Stimulated activated CD8-positive, alpha-beta memory T cell treated with anti-CD3 and anti-CD28 coated beads, Interleukin-15, amount 100 ng/mL, for 1 hour (primary cell): ENCODE data around the gene SLX4IP.

Experiments
- DNase-seq: peaks from one replicate; pipeline ENCODE4 v3.0.0-alpha.2; 2020; ENCODE audit warnings: low read depth

The SLX4IP gene

GRCh38 chr20:10497791-10498190, 62.7 kb downstream of the SLX4IP start:
- no peak for DNase-seq

- no peak for DNase-seq
Measured at GRCh38 chr20:10498200-10498599, 63.1 kb downstream of the SLX4IP start.

- DNase-seq, result no peak
Measured at GRCh38 chr20:10501402-10501801, 66.3 kb downstream of the SLX4IP start.

- no peak for DNase-seq
Measured at GRCh38 chr20:10502098-10502526, 67.0 kb downstream of the SLX4IP start.

- no peak for DNase-seq
Measured at GRCh38 chr20:10504608-10504993, 69.5 kb downstream of the SLX4IP start.

GRCh38 chr20:10504994-10505730, 70.1 kb downstream of the SLX4IP start:
- DNase-seq, result no peak

GRCh38 chr20:10505827-10506226, 70.7 kb downstream of the SLX4IP start:
- no peak for DNase-seq

- no peak for DNase-seq
Measured at GRCh38 chr20:10507052-10507451, 71.9 kb downstream of the SLX4IP start.

GRCh38 chr20:10508060-10508459, 73.0 kb downstream of the SLX4IP start:
- DNase-seq, result no peak

- no peak for DNase-seq
Measured at GRCh38 chr20:10508468-10509251, 73.6 kb downstream of the SLX4IP start.

GRCh38 chr20:10509376-10509775, 74.3 kb downstream of the SLX4IP start:
- DNase-seq, result no peak

GRCh38 chr20:10510216-10510615, 75.1 kb downstream of the SLX4IP start:
- DNase-seq, result no peak

GRCh38 chr20:10511170-10511508, 76.0 kb downstream of the SLX4IP start:
- DNase-seq, result no peak

- DNase-seq, result peak; percentile 42
Measured at GRCh38 chr20:10511509-10512251, 76.6 kb downstream of the SLX4IP start.

- no peak for DNase-seq
Measured at GRCh38 chr20:10513061-10513460, 78.0 kb downstream of the SLX4IP start.

- DNase-seq, result no peak
Measured at GRCh38 chr20:10513931-10514575, 78.9 kb downstream of the SLX4IP start.

- DNase-seq, result no peak
Measured at GRCh38 chr20:10516529-10516928, 81.4 kb downstream of the SLX4IP start.

GRCh38 chr20:10519361-10520046, 84.4 kb downstream of the SLX4IP start:
- no peak for DNase-seq

GRCh38 chr20:10520528-10520927, 85.4 kb downstream of the SLX4IP start:
- DNase-seq, result no peak

- no peak for DNase-seq
Measured at GRCh38 chr20:10521068-10521831, 86.1 kb downstream of the SLX4IP start.

- DNase-seq, result no peak
Measured at GRCh38 chr20:10521836-10522235, 86.7 kb downstream of the SLX4IP start.
